GM12878 (cell line): ENCODE results near the gene CILP2. TPM values are rescaled to one million over a fixed set of nuclear protein-coding genes. Genes with fewer than 3 reads are reported as not detected.

Experiments used
- ATAC-seq: fragments of 200-7000 bp; cut with Tn5 transposase; 3 replicates; pipeline ENCODE4 v1.9.1; 2020; ENCODE audit warnings: mild to moderate bottlenecking, moderate library complexity
- BruUV-seq: library from RNA; stranded (reverse); fragments of 400-500 nt; replicated peaks from 2 replicates; lab custom pipeline; 2021; lab: Mats Ljungman, UMichigan
- CTCF ChIA-PET: fragments of 300-600 bp; sonication (Branson Sonifier 250); formaldehyde crosslinking; extraction: SDS; loops from one replicate; lab custom pipeline; 2021; ENCODE audit warnings: inconsistent platforms; lab: Yijun Ruan, JAX
- POLR2A ChIA-PET: fragments of 350-600 bp; formaldehyde crosslinking; extraction: SDS; loops from one replicate; lab custom pipeline; 2021; ENCODE audit warnings: inconsistent platforms; lab: Charles Lee
- RAD21 ChIA-PET: fragments of 300-600 bp; sonication (Branson Sonifier 250); formaldehyde crosslinking; loops from one replicate; lab custom pipeline; 2023; ENCODE audit warnings: antibody characterized with exemption; ENCODE audit not compliant: unreplicated experiment; lab: Charles Lee
- SMC1A ChIA-PET: fragments of 300-600 bp; sonication (Branson Sonifier 250); formaldehyde crosslinking; loops from one replicate; lab custom pipeline; 2023; ENCODE audit not compliant: unreplicated experiment, uncharacterized antibody; lab: Charles Lee
- DNase-seq: peaks from one replicate; pipeline ENCODE4 v3.0.0-alpha.2; 2011; ENCODE audit warnings: low read depth, low spot score
- FAIRE-seq: peaks from 3 replicates; lab custom pipeline; 2011; peaks lifted over from hg19 to GRCh38; lab: Jason Lieb, UNC
- H2AFZ ChIP-seq: 2 replicates; pipeline ENCODE4 v1.6.0; 2011; ENCODE audit warnings: low read depth, low read length, control low read depth; ENCODE audit not compliant: control insufficient read depth
- H3K27ac ChIP-seq: 2 replicates; pipeline ENCODE4 v1.5.1; 2011; ENCODE audit warnings: control low read depth; ENCODE audit not compliant: control insufficient read depth, insufficient read depth
- H3K27me3 ChIP-seq, 2 experiments: replicated peaks in 1 of 2; 2 replicates each; pipeline versions ENCODE4 v1.6.0 to v1.6.1; 2011; ENCODE audit warnings: low read length in 1 of 2; ENCODE audit not compliant: control insufficient read depth in 2 of 2, insufficient read depth in 2 of 2
- H3K36me3 ChIP-seq, 2 experiments: 2 replicates each; pipeline ENCODE4 v1.5.1; 2011; ENCODE audit warnings: low read length in 1 of 2; ENCODE audit not compliant: control insufficient read depth in 2 of 2, insufficient read depth in 2 of 2
- H3K4me1 ChIP-seq: 2 replicates; pipeline ENCODE4 v1.6.1; 2011; ENCODE audit warnings: mild to moderate bottlenecking, low read length, moderate library complexity, mixed read lengths; ENCODE audit not compliant: control insufficient read depth, insufficient read depth
- H3K4me2 ChIP-seq: 2 replicates; pipeline ENCODE4 v1.6.0; 2011; ENCODE audit warnings: control low read depth; ENCODE audit not compliant: control insufficient read depth, insufficient read depth
- H3K4me3 ChIP-seq: fragments of 200-600 bp; sonication (generic); 2 replicates; pipeline ENCODE4 v1.5.1; 2016
- H3K79me2 ChIP-seq: 2 replicates; pipeline ENCODE4 v1.6.0; 2011; ENCODE audit warnings: low read length; ENCODE audit not compliant: control insufficient read depth, insufficient read depth
- H3K9ac ChIP-seq: 2 replicates; pipeline ENCODE4 v1.8.0; 2011; ENCODE audit warnings: low read length, control low read depth, mixed read lengths; ENCODE audit not compliant: control insufficient read depth, insufficient read depth
- H3K9me3 ChIP-seq: replicated peaks from 3 replicates; pipeline ENCODE4 v1.5.1; 2011; ENCODE audit warnings: mild to moderate bottlenecking, low read length; ENCODE audit not compliant: control insufficient read depth, insufficient read depth
- H4K20me1 ChIP-seq: 2 replicates; pipeline ENCODE4 v1.6.0; 2011; ENCODE audit not compliant: control insufficient read depth, insufficient read depth
- ASH2L ChIP-seq: fragments of 300-600, 200-600 bp; sonication (generic); IDR thresholded peaks from 2 replicates; pipeline ENCODE4 v1.6.1; 2017; ENCODE audit warnings: low read depth, mild to moderate bottlenecking, borderline replicate concordance
- BACH1 ChIP-seq: fragments of 450-650 bp; IDR thresholded peaks from 2 replicates; pipeline ENCODE4 v1.6.1; 2017; ENCODE audit warnings: mild to moderate bottlenecking, borderline replicate concordance
- BCL3 ChIP-seq: IDR thresholded peaks from 2 replicates; pipeline ENCODE4 v1.6.1; 2011; ENCODE audit warnings: borderline replicate concordance, low read depth, mild to moderate bottlenecking, moderate library complexity, low read length; ENCODE audit not compliant: insufficient read depth, poor library complexity, severe bottlenecking
- CBX3 ChIP-seq: fragments of 200-600 bp; sonication (generic); IDR thresholded peaks from 2 replicates; pipeline ENCODE4 v1.6.1; 2016; ENCODE audit warnings: low read depth, borderline replicate concordance
- CREB1 ChIP-seq: IDR thresholded peaks from 2 replicates; pipeline ENCODE4 v1.6.1; 2012; ENCODE audit warnings: low read depth, mild to moderate bottlenecking, inconsistent platforms
- FOS ChIP-seq: IDR thresholded peaks from 3 replicates; pipeline ENCODE4 v1.6.1; 2011; ENCODE audit warnings: borderline replicate concordance; ENCODE audit not compliant: insufficient read length; ENCODE audit errors: extremely low read depth
- KAT2A ChIP-seq: conservative IDR thresholded peaks from 2 replicates; pipeline ENCODE4 v1.6.1; 2011; ENCODE audit warnings: low read depth, low read length; ENCODE audit not compliant: control insufficient read depth
- MTA3 ChIP-seq: IDR thresholded peaks from 2 replicates; pipeline ENCODE4 v1.6.1; 2012; ENCODE audit warnings: low read length, inconsistent platforms, borderline replicate concordance
- MXI1 ChIP-seq: fragments of 150-350 bp; IDR thresholded peaks from 2 replicates; pipeline ENCODE4 v1.6.1; 2011; ENCODE audit warnings: low read depth, mild to moderate bottlenecking, inconsistent platforms, low read length, improper control_type of control experiment
- POLR2A ChIP-seq: IDR thresholded peaks from 2 replicates; pipeline ENCODE4 v1.6.1; 2011; ENCODE audit warnings: low read depth, mild to moderate bottlenecking, low read length
- RAD51 ChIP-seq: fragments of 450-650 bp; IDR thresholded peaks from 2 replicates; pipeline ENCODE4 v1.6.1; 2016; ENCODE audit warnings: moderate library complexity, mild to moderate bottlenecking, inconsistent platforms
- SPI1 ChIP-seq: IDR thresholded peaks from 2 replicates; pipeline ENCODE4 v1.6.1; 2011; ENCODE audit warnings: low read depth, mild to moderate bottlenecking, low read length, moderate library complexity, borderline replicate concordance; ENCODE audit not compliant: insufficient read depth
- STAT1 ChIP-seq: fragments of 450-650 bp; conservative IDR thresholded peaks from 2 replicates; pipeline ENCODE4 v1.6.1; 2014; ENCODE audit warnings: antibody characterized with exemption, mild to moderate bottlenecking
- ZBTB33 ChIP-seq: fragments of 450-650 bp; IDR thresholded peaks from 2 replicates; pipeline ENCODE4 v1.6.1; 2017; ENCODE audit warnings: mild to moderate bottlenecking
- ZNF274 ChIP-seq: IDR thresholded peaks from one replicate; pipeline ENCODE4 v1.8.0; 2011; ENCODE audit not compliant: insufficient read length, insufficient read depth
- ZSCAN29 ChIP-seq: fragments of 450-650 bp; IDR thresholded peaks from 2 replicates; pipeline ENCODE4 v1.6.1; 2017; ENCODE audit warnings: mild to moderate bottlenecking, moderate library complexity
- WGBS: methylation state at CpG from one replicate; pipeline ENCODE4 v1.1.6; 2016; ENCODE audit warnings: low lambda C conversion rate; ENCODE audit not compliant: insufficient replicate concordance, insufficient coverage; ENCODE audit errors: missing lambda C conversion rate; 5-methylcytosine and 5-hydroxymethylcytosine counted together
- in situ Hi-C: fragments of 300-500 bp; cut with MboI; formaldehyde crosslinking; loops from 9 replicates; pipeline ENCODE4 v1.14.3; 2018; ENCODE audit warnings: mixed read lengths
- intact Hi-C: fragments of 100-400 bp; cut with micrococcal nuclease; formaldehyde crosslinking; loops from one replicate; pipeline ENCODE4 v1.14.2; 2022; ENCODE audit not compliant: unreplicated experiment
- polyA plus RNA-seq, 11 experiments: library from polyadenylated mRNA; depleted of rRNA in 4 of 11; unstranded in 6 of 11; stranded (reverse) in 5 of 11; fragments of >200 nt; fragmentation: Nextera tagmentation in 4 of 11; fragmentation: Illumina TruSeq in 1 of 11; extraction: Ambion mirVana in 4 of 11; extraction: Trizol in 1 of 11; gene quantifications; 1 replicate in 1 of 11; 2 replicates in 10 of 11; pipeline versions ENCODE4 v1.2.1 to v1.2.3, GENCODE V29; 2011 to 2016; ENCODE audit warnings: inconsistent platforms in 2 of 11, missing spikeins in 2 of 11, low read depth in 1 of 11
- total RNA-seq, 4 experiments: library from RNA; depleted of rRNA in 3 of 4; stranded (reverse); fragments of >200 nt in 3 of 4; fragmentation: Illumina TruSeq in 1 of 4; extraction: Trizol in 1 of 4; gene quantifications; 2 replicates each; pipeline versions ENCODE4 v1.2.1 to v1.2.3, GENCODE V29; 2013 to 2021

CILP2 gene
- total and polyA plus RNA-seq, 10 of the 15 experiments (the other 5 are each of a cell fraction or from before 2014, with no cell fraction given), result 0.05 to 0.08 (median 0.06) TPM; not detected in 6

DNA sequence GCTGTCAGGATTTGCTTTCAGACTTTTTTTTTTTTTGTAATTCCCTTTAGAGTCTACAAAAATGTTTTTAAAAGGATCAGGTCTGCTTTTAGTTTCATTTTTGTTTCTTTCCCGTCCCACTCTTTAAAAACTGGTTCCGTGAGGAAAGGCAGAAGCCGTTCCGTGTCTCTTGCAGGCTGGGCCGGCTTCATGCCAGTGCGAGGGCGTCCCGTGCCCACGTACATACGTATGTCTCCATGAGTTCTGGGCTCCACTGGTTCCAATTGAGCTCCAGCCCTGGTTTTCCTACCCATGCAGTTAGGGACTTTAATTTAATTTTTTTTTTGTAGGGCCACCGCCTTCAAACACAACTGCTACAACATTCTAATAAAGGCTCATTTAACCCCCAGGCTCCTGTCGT lies 31.5 kb upstream of the CILP2 start:
- H3K4me2 ChIP-seq, result no peak overlapping the region
- peaks cover 21 to 22% of the 10 kb centered on the region in 2 experiments for H3K36me3 ChIP-seq
- RAD21 ChIA-PET, result no interaction called here
- ATAC-seq (no peak), FAIRE-seq (no peak), DNase-seq (no peak)
- SMC1A ChIA-PET, result no interaction called here
- no peak overlapping the region for H2AFZ ChIP-seq
- H4K20me1 ChIP-seq, result no peaks in the 10 kb centered on the region
- no peak overlapping the region for H3K9ac ChIP-seq
- no peaks in the 10 kb centered on the region for H3K27me3 ChIP-seq
- H3K4me1 ChIP-seq, result no peaks in the 10 kb centered on the region
- in situ Hi-C loops, result no loop called here
- TF ChIP-seq BCL3, result no peak
- TF ChIP-seq POLR2A, result 0 out of 2 replicates have a peak, but pooled peaks have one; percentile 1
- CTCF ChIA-PET, result no interaction called here
- POLR2A ChIA-PET, result no interaction called here
- H3K4me3 ChIP-seq, result no peak overlapping the region
- TSS peak; percentile 50 for BruUV-seq
- H3K9me3 ChIP-seq, result no peaks in the 10 kb centered on the region
- H3K27ac ChIP-seq, result no peak overlapping the region
- 94% methylated on average over 12 of the region's 12 CpGs for WGBS
- H3K79me2 ChIP-seq, result no peaks in the 10 kb centered on the region
- intact Hi-C loops, result no loop called here

DNA sequence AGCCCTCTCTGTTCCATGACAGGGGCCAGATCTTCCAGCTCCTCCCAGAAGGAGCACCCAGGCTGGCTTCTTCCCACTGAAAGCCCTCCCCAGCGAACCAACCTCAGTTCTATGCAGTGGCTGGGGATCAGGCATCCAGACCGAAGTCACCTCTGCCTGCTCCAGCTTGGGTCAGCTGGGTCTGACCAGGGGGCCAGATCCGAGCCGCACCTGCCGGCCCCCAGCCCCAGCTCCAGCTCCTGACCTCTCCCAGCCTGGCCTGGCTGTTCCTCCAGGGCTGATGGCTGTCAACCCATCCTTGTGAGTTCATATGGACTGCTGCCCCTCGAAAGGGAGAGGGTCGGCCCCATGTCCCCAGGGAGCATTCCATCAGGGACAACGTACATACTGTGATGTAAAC lies 30.7 kb upstream of the CILP2 start:
- ATAC-seq, result no peak
- CTCF ChIA-PET, result no interaction called here
- RAD21 ChIA-PET, result no interaction called here
- SMC1A ChIA-PET, result no interaction called here
- no peaks in the 10 kb centered on the region for H3K27me3 ChIP-seq
- H2AFZ ChIP-seq, result no peak overlapping the region
- TF ChIP-seq MTA3 (no peak), ZNF274 (no peak), BACH1 (no peak), MXI1 (no peak), CREB1 (no peak), KAT2A (no peak), CBX3 (no peak), ZBTB33 (no peak), FOS (no peak), SPI1 (no peak), STAT1 (no peak), ZSCAN29 (no peak), RAD51 (no peak), ASH2L (no peak)
- TF ChIP-seq, all 136 proteins: peak for 0
- H3K36me3 ChIP-seq, result peaks cover 15 to 21% of the 10 kb centered on the region in 2 experiments
- H3K9me3 ChIP-seq, result no peaks in the 10 kb centered on the region
- H3K4me3 ChIP-seq, result no peak overlapping the region
- BruUV-seq, result no TSS peak
- no peaks in the 10 kb centered on the region for H3K4me1 ChIP-seq
- in situ Hi-C loops (no loop called here), intact Hi-C loops (no loop called here)
- DNase-seq (no peak), FAIRE-seq (no peak)
- no peak overlapping the region for H3K4me2 ChIP-seq
- H3K27ac ChIP-seq, result no peak overlapping the region
- POLR2A ChIA-PET, result no interaction called here
- H3K79me2 ChIP-seq, result no peaks in the 10 kb centered on the region
- H3K9ac ChIP-seq, result no peak overlapping the region
- 99% methylated on average over 7 of the region's 8 CpGs for WGBS
- no peaks in the 10 kb centered on the region for H4K20me1 ChIP-seq
